SIG-M5 treated with dmso at 0.1 percent for 504 hours (cell line): ENCODE data around the gene SCT.

ENCODE experiments used
- DNase-seq: peaks from one replicate; lab custom pipeline; 2025; ENCODE audit not compliant: unreplicated experiment; lab: John Stamatoyannopoulos, UW

The SCT gene

GRCh38 chr11:611001-611996, 15.7 kb downstream of the SCT start:
- no peak for DNase-seq

- no peak for DNase-seq
These were observed 16.7 kb downstream of the SCT start for GRCh38 chr11:610146-610801.

- DNase-seq: no peak
These were observed 17.6 kb downstream of the SCT start for GRCh38 chr11:609341-609811.

GRCh38 chr11:608791-609251, 18.2 kb downstream of the SCT start:
- no peak for DNase-seq

- DNase-seq: no peak
These were observed 18.9 kb downstream of the SCT start for GRCh38 chr11:607971-608659.

GRCh38 chr11:607020-607780, 19.8 kb downstream of the SCT start:
- no peak for DNase-seq

- no peak for DNase-seq
These were observed 20.7 kb downstream of the SCT start for GRCh38 chr11:606245-606644.

- no peak for DNase-seq
These were observed 21.5 kb downstream of the SCT start for GRCh38 chr11:605286-606129.

GRCh38 chr11:603154-603553, 23.8 kb downstream of the SCT start:
- DNase-seq: no peak

- DNase-seq: no peak
These were observed 25.3 kb downstream of the SCT start for GRCh38 chr11:601573-602245.

- DNase-seq: no peak
These were observed 28.8 kb downstream of the SCT start for GRCh38 chr11:598005-598680.

- no peak for DNase-seq
These were observed 29.7 kb downstream of the SCT start for GRCh38 chr11:597166-597725.

GRCh38 chr11:596374-596773, 30.6 kb downstream of the SCT start:
- DNase-seq: no peak

GRCh38 chr11:595400-595799, 31.6 kb downstream of the SCT start:
- DNase-seq: no peak

GRCh38 chr11:593347-593746, 33.6 kb downstream of the SCT start:
- no peak for DNase-seq

GRCh38 chr11:592918-593317, 34.1 kb downstream of the SCT start:
- DNase-seq: no peak

GRCh38 chr11:592501-592900, 34.5 kb downstream of the SCT start:
- no peak for DNase-seq

- DNase-seq: no peak
These were observed 36.0 kb downstream of the SCT start for GRCh38 chr11:590997-591396.
